ENCODE data around the gene UAP1L1. TPM values are rescaled to one million over a fixed set of nuclear protein-coding genes. Genes with fewer than 3 reads are reported as not detected.

The UAP1L1 gene
- total and polyA plus RNA-seq, 9 of the 15 experiments (the other 6 are each of a cell fraction or from before 2014, with no cell fraction given): 0.20 to 8.6 (median 3.7) TPM

DNA sequence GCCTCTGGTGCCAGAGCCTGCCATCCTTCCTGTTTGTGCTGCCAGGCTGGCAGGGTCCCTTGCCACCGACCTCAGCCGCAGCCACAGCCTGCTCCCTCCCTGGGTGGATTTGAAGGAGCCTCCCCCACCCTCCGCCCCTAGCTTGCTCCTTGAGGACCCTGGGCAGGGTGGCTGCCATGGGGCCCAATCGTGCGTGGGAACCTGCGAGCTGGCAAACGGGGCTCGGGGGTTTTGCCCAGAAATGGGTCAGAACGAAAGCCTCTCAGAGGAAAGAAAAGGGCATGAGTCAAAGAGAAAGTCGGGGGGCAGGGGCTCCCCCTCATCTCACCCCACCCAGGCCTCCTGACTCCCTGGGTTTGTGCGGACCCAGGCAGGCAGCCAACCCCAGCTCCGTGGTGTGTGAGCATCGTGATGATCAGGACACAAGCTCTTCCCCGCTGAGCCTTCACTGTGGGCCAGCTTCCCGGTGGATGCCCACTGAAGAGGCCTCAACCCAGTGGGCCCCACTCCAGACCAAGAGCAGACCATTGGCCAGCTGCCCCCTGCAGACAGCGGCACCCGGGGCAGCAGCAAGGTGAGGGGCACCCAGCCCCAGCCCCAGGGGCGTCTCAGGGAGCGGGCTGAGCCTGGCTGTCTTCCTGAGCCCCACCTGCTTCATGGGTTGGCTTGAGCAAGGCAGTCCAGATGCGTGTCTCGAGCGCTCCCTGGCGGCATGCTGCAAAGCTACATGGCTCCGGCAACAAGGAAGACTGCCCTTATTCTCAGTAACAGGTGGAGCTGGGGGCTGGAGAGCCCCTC, 42.4 kb upstream of the UAP1L1 start (continued):
- no peak for TF ChIP-seq ZNF76 (CRISPR knock-in tag; IDR thresholded peaks at IDR 0.05; ENCODE audit: borderline replicate concordance)
- no peak for TF ChIP-seq ARID1B (IDR thresholded peaks at IDR 0.05)
- TF ChIP-seq ELF4 (CRISPR knock-in tag; IDR thresholded peaks at IDR 0.05): no peak
- no peak for TF ChIP-seq ZC3H4 (CRISPR knock-in tag; IDR thresholded peaks at IDR 0.05; ENCODE audit: borderline replicate concordance)
- TF ChIP-seq ZNF134 (CRISPR knock-in tag; conservative IDR thresholded peaks at IDR 0.05): no peak
- TF ChIP-seq TCF3 (CRISPR knock-in tag; IDR thresholded peaks at IDR 0.05): no peak
- TF ChIP-seq NR2C1 (IDR thresholded peaks at IDR 0.05): no peak
- no peak for TF ChIP-seq NR2C1 (tag; IDR thresholded peaks at IDR 0.05)
- no peak for TF ChIP-seq ZC3H8 (IDR thresholded peaks at IDR 0.05)
- no peak for TF ChIP-seq POLR2AphosphoS5 (IDR thresholded peaks at IDR 0.05; ENCODE audit: control insufficient read depth, insufficient read depth, low read depth, low read length)
- no peak for TF ChIP-seq MBD2 (IDR thresholded peaks at IDR 0.05; ENCODE audit: borderline replicate concordance, low read depth)
- TF ChIP-seq ZNF280A (IDR thresholded peaks at IDR 0.05; ENCODE audit: low read depth, partially characterized antibody): no peak
- no peak for TF ChIP-seq ZNF644 (tag; IDR thresholded peaks at IDR 0.05; ENCODE audit: low read depth)
- TF ChIP-seq ZNF583 (CRISPR knock-in tag; IDR thresholded peaks at IDR 0.05): no peak
- 0 out of 2 replicates have a peak, but pooled peaks have one; percentile 47 for TF ChIP-seq ESRRA (IDR thresholded peaks at IDR 0.05; ENCODE audit: borderline replicate concordance, low read depth)
- no peak for TF ChIP-seq MGA (IDR thresholded peaks at IDR 0.05)
- TF ChIP-seq CXXC5 (CRISPR knock-in tag; IDR thresholded peaks at IDR 0.05): no peak

All from K562 (cell line).